ENCODE data around the gene ACACB.

ACACB gene

GRCh38 chr12:109279525-109279924, 163.1 kb downstream of the ACACB start:
- no peak overlapping the region for H2AFZ ChIP-seq (ENCODE audit: low read length)
- H3F3A ChIP-seq (ENCODE audit: insufficient read depth, low read length), result no peaks in the 10 kb centered on the region
- H3K4me2 ChIP-seq (ENCODE audit: low read length), result no peak overlapping the region
- no peak overlapping the region for H3K4me3 ChIP-seq (ENCODE audit: low read depth, low read length, poor library complexity, severe bottlenecking)
- no peaks in the 10 kb centered on the region for H3K4me1 ChIP-seq (ENCODE audit: insufficient read depth, low read length, severe bottlenecking)
- H3K79me2 ChIP-seq (ENCODE audit: insufficient read depth, low read length), result no peaks in the 10 kb centered on the region
- H3K36me3 ChIP-seq (ENCODE audit: insufficient read depth, low read length), result no peaks in the 10 kb centered on the region
- H3K27ac ChIP-seq (ENCODE audit: low read depth, low read length, poor library complexity, severe bottlenecking), result no peak overlapping the region
- H4K20me1 ChIP-seq (ENCODE audit: insufficient read depth, low read length), result no peaks in the 10 kb centered on the region
- no peaks in the 10 kb centered on the region for H3K9me3 ChIP-seq (ENCODE audit: low read length)
- H3K27me3 ChIP-seq (ENCODE audit: insufficient read depth, low read length), result no peaks in the 10 kb centered on the region
- no peak for TF ChIP-seq CTCF (IDR thresholded peaks at IDR 0.05; ENCODE audit: low read length)
- TF ChIP-seq EZH2 (IDR thresholded peaks at IDR 0.05; ENCODE audit: borderline replicate concordance, low read length), result no peak
- H3K9ac ChIP-seq (ENCODE audit: low read length), result no peak overlapping the region
- no peaks in the 10 kb centered on the region for H3K9me2 ChIP-seq (ENCODE audit: low read depth, low read length)

GRCh38 chr12:109281452-109281851, 165.1 kb downstream of the ACACB start:
- Histone ChIP-seq H3K9me2 (ENCODE audit: low read depth, low read length) (no peaks in the 10 kb centered on the region), H3K9ac (ENCODE audit: low read length) (no peak overlapping the region), H3K79me2 (ENCODE audit: insufficient read depth, low read length) (no peaks in the 10 kb centered on the region), H3K4me1 (ENCODE audit: insufficient read depth, low read length, severe bottlenecking) (no peaks in the 10 kb centered on the region), H3K27ac (ENCODE audit: low read depth, low read length, poor library complexity, severe bottlenecking) (no peak overlapping the region), H3K36me3 (ENCODE audit: insufficient read depth, low read length) (no peaks in the 10 kb centered on the region), H3K27me3 (ENCODE audit: insufficient read depth, low read length) (no peaks in the 10 kb centered on the region), H3F3A (ENCODE audit: insufficient read depth, low read length) (no peaks in the 10 kb centered on the region), H3K4me2 (ENCODE audit: low read length) (no peak overlapping the region), H4K20me1 (ENCODE audit: insufficient read depth, low read length) (no peaks in the 10 kb centered on the region), H3K9me3 (ENCODE audit: low read length) (no peaks in the 10 kb centered on the region), H3K4me3 (ENCODE audit: low read depth, low read length, poor library complexity, severe bottlenecking) (no peak overlapping the region), H2AFZ (ENCODE audit: low read length) (no peak overlapping the region)
- TF ChIP-seq EZH2 (IDR thresholded peaks at IDR 0.05; ENCODE audit: borderline replicate concordance, low read length) (no peak), CTCF (IDR thresholded peaks at IDR 0.05; ENCODE audit: low read length) (no peak)

GRCh38 chr12:109284392-109284791, 168.0 kb downstream of the ACACB start:
- H3K9me2 ChIP-seq (ENCODE audit: low read depth, low read length), result no peaks in the 10 kb centered on the region
- no peaks in the 10 kb centered on the region for H3K79me2 ChIP-seq (ENCODE audit: insufficient read depth, low read length)
- no peak for TF ChIP-seq CTCF (IDR thresholded peaks at IDR 0.05; ENCODE audit: low read length)
- no peak for TF ChIP-seq EZH2 (IDR thresholded peaks at IDR 0.05; ENCODE audit: borderline replicate concordance, low read length)
- no peaks in the 10 kb centered on the region for H3K36me3 ChIP-seq (ENCODE audit: insufficient read depth, low read length)
- no peaks in the 10 kb centered on the region for H3K9me3 ChIP-seq (ENCODE audit: low read length)
- H3F3A ChIP-seq (ENCODE audit: insufficient read depth, low read length), result no peaks in the 10 kb centered on the region
- H4K20me1 ChIP-seq (ENCODE audit: insufficient read depth, low read length), result no peaks in the 10 kb centered on the region
- H3K4me1 ChIP-seq (ENCODE audit: insufficient read depth, low read length, severe bottlenecking), result no peaks in the 10 kb centered on the region
- no peak overlapping the region for H3K4me3 ChIP-seq (ENCODE audit: low read depth, low read length, poor library complexity, severe bottlenecking)
- no peak overlapping the region for H3K4me2 ChIP-seq (ENCODE audit: low read length)
- no peak overlapping the region for H3K27ac ChIP-seq (ENCODE audit: low read depth, low read length, poor library complexity, severe bottlenecking)
- no peak overlapping the region for H2AFZ ChIP-seq (ENCODE audit: low read length)
- H3K27me3 ChIP-seq (ENCODE audit: insufficient read depth, low read length), result no peaks in the 10 kb centered on the region
- no peak overlapping the region for H3K9ac ChIP-seq (ENCODE audit: low read length)

Measured in OCI-LY1 (cell line).